Activated CD8-positive, alpha-beta T cell treated with anti-CD3 and anti-CD28 coated beads for 36 hours (primary cell): ENCODE data around the gene SPATA13. TPM values are rescaled to one million over a fixed set of nuclear protein-coding genes. Genes with fewer than 3 reads are reported as not detected.

Experiments used
- ATAC-seq: fragments of 200-7000 bp; cut with Tn5 transposase; one replicate; pipeline ENCODE4 v1.10.0; 2021; ENCODE audit warnings: mild to moderate bottlenecking, moderate library complexity
- CTCF ChIA-PET: fragments of 350-600 bp; sonication (Branson Sonifier 250); formaldehyde crosslinking; loops from one replicate; lab custom pipeline; 2021; ENCODE audit warnings: antibody characterized with exemption; lab: Charles Lee
- POLR2A ChIA-PET: fragments of 350-600 bp; sonication (Branson Sonifier 250); formaldehyde crosslinking; loops from one replicate; lab custom pipeline; 2021; ENCODE audit warnings: antibody characterized with exemption; lab: Charles Lee
- DNase-seq: peaks from one replicate; pipeline ENCODE4 v3.0.0-alpha.2; 2020
- H3K27ac Mint-ChIP-seq: one replicate; pipeline ENCODE4 v1.8.0; 2021; ENCODE audit warnings: mild to moderate bottlenecking, mixed read lengths
- H3K27me3 Mint-ChIP-seq: one replicate; pipeline ENCODE4 v1.8.0; 2021; ENCODE audit warnings: mixed read lengths
- H3K36me3 Mint-ChIP-seq: one replicate; pipeline ENCODE4 v1.8.0; 2021; ENCODE audit warnings: low read depth, mixed read lengths
- H3K4me1 Mint-ChIP-seq: one replicate; pipeline ENCODE4 v1.8.0; 2021; ENCODE audit warnings: low read depth, mixed read lengths
- H3K4me3 Mint-ChIP-seq: one replicate; pipeline ENCODE4 v1.8.0; 2021; ENCODE audit warnings: mild to moderate bottlenecking, moderate library complexity, mixed read lengths
- H3K9me3 Mint-ChIP-seq: one replicate; pipeline ENCODE4 v1.8.0; 2021; ENCODE audit warnings: mixed read lengths
- intact Hi-C: fragments of 100-400 bp; cut with micrococcal nuclease; formaldehyde crosslinking; loops from one replicate; pipeline ENCODE4 v1.10.0; 2022
- total RNA-seq, 2 experiments: library from RNA; stranded (reverse); gene quantifications; one replicate each; pipeline ENCODE4 v1.2.3, GENCODE V29; 2021
- TF ChIP-seq, protein P1 (sequence below): fragments of 200-600 bp; IDR thresholded peaks from one replicate; pipeline ENCODE4 v1.8.0; 2022; ENCODE audit warnings: antibody characterized with exemption, mild to moderate bottlenecking

SPATA13 gene
- total RNA-seq, 2 experiments from 2014 or later: 47.0 to 47.4 TPM

GRCh38 chr13:24223341-24224231 lies 63.1 kb downstream of the SPATA13 start:
- ATAC-seq: peak; percentile 15
- TF ChIP-seq, protein P1, sequence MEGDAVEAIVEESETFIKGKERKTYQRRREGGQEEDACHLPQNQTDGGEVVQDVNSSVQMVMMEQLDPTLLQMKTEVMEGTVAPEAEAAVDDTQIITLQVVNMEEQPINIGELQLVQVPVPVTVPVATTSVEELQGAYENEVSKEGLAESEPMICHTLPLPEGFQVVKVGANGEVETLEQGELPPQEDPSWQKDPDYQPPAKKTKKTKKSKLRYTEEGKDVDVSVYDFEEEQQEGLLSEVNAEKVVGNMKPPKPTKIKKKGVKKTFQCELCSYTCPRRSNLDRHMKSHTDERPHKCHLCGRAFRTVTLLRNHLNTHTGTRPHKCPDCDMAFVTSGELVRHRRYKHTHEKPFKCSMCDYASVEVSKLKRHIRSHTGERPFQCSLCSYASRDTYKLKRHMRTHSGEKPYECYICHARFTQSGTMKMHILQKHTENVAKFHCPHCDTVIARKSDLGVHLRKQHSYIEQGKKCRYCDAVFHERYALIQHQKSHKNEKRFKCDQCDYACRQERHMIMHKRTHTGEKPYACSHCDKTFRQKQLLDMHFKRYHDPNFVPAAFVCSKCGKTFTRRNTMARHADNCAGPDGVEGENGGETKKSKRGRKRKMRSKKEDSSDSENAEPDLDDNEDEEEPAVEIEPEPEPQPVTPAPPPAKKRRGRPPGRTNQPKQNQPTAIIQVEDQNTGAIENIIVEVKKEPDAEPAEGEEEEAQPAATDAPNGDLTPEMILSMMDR: no peak
- H3K4me3 Mint-ChIP-seq: peak overlapping the region; percentile 40
- H3K36me3 Mint-ChIP-seq: no peaks in the 10 kb centered on the region
- H3K4me1 Mint-ChIP-seq: peaks cover 23% of the 10 kb centered on the region
- ChIA-PET CTCF (interaction anchor here (1.1 to 5.7 kb wide), 3 partner anchors 126 to 171 kb away, joined by 3 to 57 read pairs (median 4); no protein-coding TSS in a partner anchor), POLR2A (interaction anchor here (0.6 kb wide), 1 partner anchor 61 kb away, joined by 3 read pairs; no protein-coding TSS in a partner anchor)
- H3K27me3 Mint-ChIP-seq: no peaks in the 10 kb centered on the region
- DNase-seq: peak; percentile 27
- peak overlapping the region; percentile 38 for H3K27ac Mint-ChIP-seq
- intact Hi-C loops: loop anchor here (10.0 kb wide), 1 partner anchor 299 kb away; no protein-coding TSS in a partner anchor
- H3K9me3 Mint-ChIP-seq: no peaks in the 10 kb centered on the region

- H3K4me1 Mint-ChIP-seq: peaks cover 28% of the 10 kb centered on the region
- intact Hi-C loops: loop anchor here (10.0 kb wide), 1 partner anchor 299 kb away; no protein-coding TSS in a partner anchor
- peak overlapping the region; percentile 40 for H3K4me3 Mint-ChIP-seq
- POLR2A ChIA-PET: interaction anchor here (0.7 kb wide), 1 partner anchor 9 kb away, joined by 3 read pairs; no protein-coding TSS in a partner anchor
- no peak for ATAC-seq
- no peaks in the 10 kb centered on the region for H3K9me3 Mint-ChIP-seq
- no peak for DNase-seq
- H3K36me3 Mint-ChIP-seq: no peaks in the 10 kb centered on the region
- TF ChIP-seq, protein P1: no peak
- CTCF ChIA-PET: interaction anchor here (1.2 to 5.7 kb wide), 5 partner anchors 11 to 264 kb away, joined by 3 to 57 read pairs (median 5); no protein-coding TSS in a partner anchor
- H3K27ac Mint-ChIP-seq: peak overlapping the region; percentile 38
- no peaks in the 10 kb centered on the region for H3K27me3 Mint-ChIP-seq
Measured at GRCh38 chr13:24224232-24224680, 63.7 kb downstream of the SPATA13 start.

DNA sequence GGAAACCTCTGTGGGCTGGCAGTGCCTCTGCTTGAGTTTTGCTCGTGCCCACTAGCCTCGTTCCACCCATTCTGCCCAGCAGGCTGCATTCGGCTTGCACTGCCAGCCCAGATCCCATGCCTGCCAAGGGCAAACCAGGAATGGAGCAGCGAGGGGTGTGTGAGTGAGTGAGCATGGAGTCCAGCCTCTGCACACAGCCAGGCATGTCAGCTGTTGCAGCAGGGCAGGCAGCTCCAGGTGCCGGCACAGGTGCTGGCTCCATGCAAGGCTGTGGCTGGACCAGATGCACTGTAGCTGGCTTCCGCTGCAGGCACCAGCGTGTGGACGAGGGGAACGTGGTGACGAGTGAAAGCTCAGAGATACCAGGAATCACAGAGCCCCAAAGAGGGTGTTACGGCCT lies 64.5 kb downstream of the SPATA13 start:
- TF ChIP-seq, protein P1: no peak
- DNase-seq (no peak), ATAC-seq (no peak)
- Mint-ChIP-seq H3K27ac (no peak overlapping the region), H3K4me3 (no peak overlapping the region), H3K36me3 (no peaks in the 10 kb centered on the region), H3K4me1 (peaks cover 34% of the 10 kb centered on the region), H3K9me3 (no peaks in the 10 kb centered on the region), H3K27me3 (no peaks in the 10 kb centered on the region)
- intact Hi-C loops: loop anchor here (10.0 kb wide), 1 partner anchor 300 kb away; no protein-coding TSS in a partner anchor
- ChIA-PET POLR2A (interaction anchor here (0.7 to 1.3 kb wide), 2 partner anchors 8 to 10 kb away, joined by 3 read pairs; no protein-coding TSS in a partner anchor), CTCF (interaction anchor here (1.3 to 5.7 kb wide), 4 partner anchors 10 to 264 kb away, joined by 3 to 57 read pairs (median 6); no protein-coding TSS in a partner anchor)

GRCh38 chr13:24225930-24226329 lies 65.4 kb downstream of the SPATA13 start:
- intact Hi-C loops: loop anchor here (10.0 kb wide), 1 partner anchor 301 kb away; no protein-coding TSS in a partner anchor
- Mint-ChIP-seq H3K4me1 (peaks cover 42% of the 10 kb centered on the region), H3K27ac (no peak overlapping the region), H3K4me3 (no peak overlapping the region), H3K9me3 (no peaks in the 10 kb centered on the region), H3K27me3 (no peaks in the 10 kb centered on the region), H3K36me3 (no peaks in the 10 kb centered on the region)
- no peak for DNase-seq
- no peak for ATAC-seq
- ChIA-PET CTCF (interaction anchor here (1.4 to 5.7 kb wide), 4 partner anchors 9 to 265 kb away, joined by 3 to 57 read pairs (median 6); no protein-coding TSS in a partner anchor), POLR2A (interaction anchor here (1.3 kb wide), 1 partner anchor 11 kb away, joined by 3 read pairs; no protein-coding TSS in a partner anchor)
- TF ChIP-seq, protein P1: no peak
